ENCODE results near the gene SPTBN4. TPM values are rescaled to one million over a fixed set of nuclear protein-coding genes. Genes with fewer than 3 reads are reported as not detected.

The SPTBN4 gene
- total and polyA plus RNA-seq, 2 experiments from 2014 or later, result 0.67 to 1.3 TPM

GRCh38 chr19:40582467-40582866, 115.7 kb downstream of the SPTBN4 start:
- no peak overlapping the region for H3K4me3 ChIP-seq
- no peak overlapping the region for H2AFZ ChIP-seq
- H3K9me2 ChIP-seq (replicated peaks; ENCODE audit: insufficient read depth), result no peaks in the 10 kb centered on the region
- no peaks in the 10 kb centered on the region for H3K27me3 ChIP-seq
- H3K79me2 ChIP-seq, result no peaks in the 10 kb centered on the region
- no peak for DNase-seq (ENCODE audit: low spot score)
- H3K36me3 ChIP-seq (replicated peaks; ENCODE audit: insufficient read depth, low read depth), result no peaks in the 10 kb centered on the region
- no peak overlapping the region for H3K27ac ChIP-seq
- TF ChIP-seq EZH2 (IDR thresholded peaks at IDR 0.05; ENCODE audit: borderline replicate concordance) (no peak), CTCF (IDR thresholded peaks at IDR 0.05; ENCODE audit: poor library complexity) (no peak), EZH2phosphoT487 (IDR thresholded peaks at IDR 0.05; ENCODE audit: low read depth, severe bottlenecking, unreplicated experiment) (no peak)
- no peak overlapping the region for H3K4me2 ChIP-seq
- WGBS (ENCODE audit: low lambda C conversion rate, missing lambda C conversion rate), result 88% methylated on average over 2 of the region's 2 CpGs
- no peaks in the 10 kb centered on the region for H3K4me1 ChIP-seq (ENCODE audit: insufficient read depth)
- no peaks in the 10 kb centered on the region for H3K9me3 ChIP-seq (ENCODE audit: low read depth)
- H4K20me1 ChIP-seq (ENCODE audit: insufficient read depth, poor library complexity, severe bottlenecking), result no peaks in the 10 kb centered on the region

GRCh38 chr19:40583283-40583682, 116.5 kb downstream of the SPTBN4 start:
- no peak for DNase-seq (ENCODE audit: low spot score)
- no peaks in the 10 kb centered on the region for H3K79me2 ChIP-seq
- no peak overlapping the region for H3K27ac ChIP-seq
- H4K20me1 ChIP-seq (ENCODE audit: insufficient read depth, poor library complexity, severe bottlenecking), result no peaks in the 10 kb centered on the region
- H3K4me3 ChIP-seq, result no peak overlapping the region
- no peaks in the 10 kb centered on the region for H3K9me3 ChIP-seq (ENCODE audit: low read depth)
- H2AFZ ChIP-seq, result no peak overlapping the region
- WGBS (ENCODE audit: low lambda C conversion rate, missing lambda C conversion rate), result 99% methylated on average over 10 of the region's 14 CpGs
- no peak overlapping the region for H3K4me2 ChIP-seq
- no peaks in the 10 kb centered on the region for H3K9me2 ChIP-seq (replicated peaks; ENCODE audit: insufficient read depth)
- no peaks in the 10 kb centered on the region for H3K4me1 ChIP-seq (ENCODE audit: insufficient read depth)
- TF ChIP-seq EZH2 (IDR thresholded peaks at IDR 0.05; ENCODE audit: borderline replicate concordance) (no peak), EZH2phosphoT487 (IDR thresholded peaks at IDR 0.05; ENCODE audit: low read depth, severe bottlenecking, unreplicated experiment) (no peak), CTCF (IDR thresholded peaks at IDR 0.05; ENCODE audit: poor library complexity) (no peak)
- H3K36me3 ChIP-seq (replicated peaks; ENCODE audit: insufficient read depth, low read depth), result no peaks in the 10 kb centered on the region
- H3K27me3 ChIP-seq, result no peaks in the 10 kb centered on the region

GRCh38 chr19:40584007-40584406, 117.2 kb downstream of the SPTBN4 start:
- Histone ChIP-seq H3K4me3 (no peak overlapping the region), H3K27me3 (no peaks in the 10 kb centered on the region), H2AFZ (no peak overlapping the region), H3K4me1 (ENCODE audit: insufficient read depth) (no peaks in the 10 kb centered on the region), H3K9me3 (ENCODE audit: low read depth) (no peaks in the 10 kb centered on the region), H3K79me2 (no peaks in the 10 kb centered on the region), H3K36me3 (replicated peaks; ENCODE audit: insufficient read depth, low read depth) (no peaks in the 10 kb centered on the region), H4K20me1 (ENCODE audit: insufficient read depth, poor library complexity, severe bottlenecking) (no peaks in the 10 kb centered on the region), H3K9me2 (replicated peaks; ENCODE audit: insufficient read depth) (no peaks in the 10 kb centered on the region), H3K27ac (no peak overlapping the region), H3K4me2 (no peak overlapping the region)
- TF ChIP-seq EZH2phosphoT487 (IDR thresholded peaks at IDR 0.05; ENCODE audit: low read depth, severe bottlenecking, unreplicated experiment), result no peak
- no peak for TF ChIP-seq EZH2 (IDR thresholded peaks at IDR 0.05; ENCODE audit: borderline replicate concordance)
- TF ChIP-seq CTCF (IDR thresholded peaks at IDR 0.05; ENCODE audit: poor library complexity), result no peak
- no peak for DNase-seq (ENCODE audit: low spot score)
- 79% methylated on average over 5 of the region's 5 CpGs for WGBS (ENCODE audit: low lambda C conversion rate, missing lambda C conversion rate)
